ENCODE data around the gene PRXL2A.
"Not testable (repeated sequence)": the region's sequence is repeated elsewhere in the genome, so short reads cannot be mapped to it uniquely, and the experiment has no call there.

The PRXL2A gene

GRCh38 chr10:80462299-80462980 is 54.1 kb downstream of the PRXL2A start:
- DNase-seq, result peak; percentile 73

- peak; percentile 70 for DNase-seq
Measured at GRCh38 chr10:80462981-80463741, 54.8 kb downstream of the PRXL2A start.

GRCh38 chr10:80463868-80464267 is 55.5 kb downstream of the PRXL2A start:
- no peak for DNase-seq

GRCh38 chr10:80464557-80465450 is 56.5 kb downstream of the PRXL2A start:
- peak; percentile 56 for DNase-seq

- no peak for DNase-seq
Measured at GRCh38 chr10:80465451-80465835, 57.1 kb downstream of the PRXL2A start.

GRCh38 chr10:80465839-80466590 is 57.7 kb downstream of the PRXL2A start:
- no peak for DNase-seq

- DNase-seq, result no peak
Measured at GRCh38 chr10:80466724-80467326, 58.5 kb downstream of the PRXL2A start.

GRCh38 chr10:80468002-80468401 is 59.7 kb downstream of the PRXL2A start:
- DNase-seq, result no peak

- DNase-seq, result no peak
Measured at GRCh38 chr10:80468806-80469421, 60.6 kb downstream of the PRXL2A start.

- DNase-seq, result no peak
Measured at GRCh38 chr10:80470266-80470665, 61.9 kb downstream of the PRXL2A start.

GRCh38 chr10:80471001-80471400 is 62.6 kb downstream of the PRXL2A start:
- no peak for DNase-seq

- no peak for DNase-seq
Measured at GRCh38 chr10:80471715-80472233, 63.4 kb downstream of the PRXL2A start.

- peak; percentile 89 for DNase-seq
Measured at GRCh38 chr10:80472234-80473095, 64.1 kb downstream of the PRXL2A start.

GRCh38 chr10:80473096-80473657 is 64.8 kb downstream of the PRXL2A start:
- DNase-seq, result no peak

GRCh38 chr10:80473692-80474596 is 65.6 kb downstream of the PRXL2A start:
- peak; percentile 31 for DNase-seq

GRCh38 chr10:80474597-80474910 is 66.2 kb downstream of the PRXL2A start:
- DNase-seq, result no peak

- DNase-seq, result no peak
Measured at GRCh38 chr10:80474941-80475340, 66.6 kb downstream of the PRXL2A start.

- DNase-seq, result not testable (repeated sequence)
Measured at GRCh38 chr10:80475641-80476040, 67.3 kb downstream of the PRXL2A start.

- no peak for DNase-seq
Measured at GRCh38 chr10:80476685-80477084, 68.3 kb downstream of the PRXL2A start.
